GM19193 (cell line): ENCODE data around the gene USF3.
A peak's percentile ranks its signal among the peaks of the same experiment; 100 is the strongest.

ENCODE experiments used
- POLR2A ChIP-seq: IDR thresholded peaks from 4 replicates; pipeline ENCODE4 v1.6.1; 2011; ENCODE audit not compliant: insufficient read depth, insufficient read length; ENCODE audit errors: extremely low read depth

USF3 gene

DNA sequence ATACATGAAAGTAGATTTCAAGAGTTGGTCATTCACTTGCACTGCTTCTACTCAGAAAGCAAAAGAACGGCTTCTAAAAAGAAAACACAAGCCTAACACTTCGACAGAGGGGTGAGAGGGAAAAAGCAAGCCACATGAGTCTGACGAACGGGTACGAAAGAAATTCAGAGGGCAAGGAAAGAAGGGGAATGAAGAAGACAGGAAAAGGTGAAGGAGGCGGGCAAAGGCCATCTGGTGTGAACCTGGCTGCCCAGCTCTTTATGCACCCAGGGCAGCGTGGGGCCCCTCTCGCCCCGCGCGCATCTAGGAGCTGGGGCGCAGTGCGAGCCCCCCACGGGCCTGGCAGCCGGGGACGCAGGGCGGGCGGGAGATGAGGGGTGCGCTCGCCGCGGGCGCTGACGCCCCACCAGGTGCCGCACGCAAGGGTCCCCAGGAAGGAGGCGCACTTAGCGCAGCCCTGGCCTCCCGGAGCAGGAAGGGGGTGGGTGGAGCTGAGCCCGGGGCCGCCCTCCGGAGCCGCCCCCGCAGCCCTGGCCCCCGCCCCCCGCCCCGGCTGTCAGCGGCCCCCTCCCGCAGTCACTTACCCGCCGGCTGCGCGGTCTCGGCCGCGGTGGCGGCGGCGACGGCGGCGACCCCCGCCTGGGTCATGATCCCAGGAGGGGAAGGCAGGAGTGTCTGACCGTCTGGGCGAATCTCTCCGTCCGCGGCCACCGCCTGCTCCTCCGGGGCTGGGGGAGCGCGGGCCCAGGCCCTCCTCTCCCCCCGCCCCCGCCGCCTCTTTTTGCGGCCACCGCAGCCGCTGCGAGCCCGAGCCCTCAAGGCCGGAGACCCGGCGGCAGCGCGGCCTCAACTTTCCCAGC, at the start of gene USF3:
Gene USF3, minus strand, starts transcription at position 857 of the 860 bp plus-strand sequence. CDS start 21,764 bp downstream, outside the sequence.
- TF ChIP-seq POLR2A, result peak; percentile 71

- TF ChIP-seq POLR2A, result peak; percentile 75
Observed at GRCh38 chr3:113745756-113746547, 49.5 kb upstream of the USF3 start, which contains the start of gene NAA50. TSS of gene NAA50 (minus strand) at chr3:113746249. CDS start at chr3:113745949, 300 bp downstream.

DNA sequence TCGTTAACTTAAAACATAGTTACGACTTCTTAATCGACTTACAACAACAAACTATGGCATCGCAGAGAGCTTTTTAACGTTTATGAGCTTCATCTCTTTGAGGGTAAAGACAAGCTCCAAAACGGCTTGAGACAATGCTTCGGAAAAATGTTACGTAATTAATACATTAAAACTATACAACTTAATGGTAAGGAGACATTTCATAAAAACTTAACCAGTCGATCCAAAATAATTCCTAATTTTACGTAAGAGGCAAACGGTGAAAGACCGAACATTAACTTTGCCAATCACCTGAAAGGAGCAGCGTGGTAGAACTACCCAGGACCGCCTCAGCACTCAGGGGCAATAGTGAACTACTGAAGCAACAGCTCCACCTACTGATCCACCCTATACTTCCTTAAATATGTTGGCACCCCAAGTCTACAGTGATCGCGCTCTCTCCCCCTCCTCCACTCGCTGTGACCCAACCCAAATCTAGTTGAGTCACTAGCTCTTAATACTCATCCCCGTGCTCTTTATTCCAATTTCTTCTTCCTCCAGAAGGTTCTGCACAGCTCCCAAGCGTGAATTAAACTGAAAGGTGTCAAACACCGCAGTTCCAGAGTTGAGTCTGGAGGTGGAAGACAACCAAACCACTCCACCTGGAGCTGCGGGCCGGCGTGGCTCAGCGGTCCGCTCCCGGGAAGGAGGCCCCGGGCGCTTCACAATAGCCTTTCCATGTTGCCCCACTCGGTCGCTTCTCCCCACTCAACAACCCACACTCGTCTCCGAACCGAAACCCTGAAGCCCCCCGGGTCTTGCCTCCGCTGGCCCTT, 48.7 kb upstream of the USF3 start:
- no peak for TF ChIP-seq POLR2A

DNA sequence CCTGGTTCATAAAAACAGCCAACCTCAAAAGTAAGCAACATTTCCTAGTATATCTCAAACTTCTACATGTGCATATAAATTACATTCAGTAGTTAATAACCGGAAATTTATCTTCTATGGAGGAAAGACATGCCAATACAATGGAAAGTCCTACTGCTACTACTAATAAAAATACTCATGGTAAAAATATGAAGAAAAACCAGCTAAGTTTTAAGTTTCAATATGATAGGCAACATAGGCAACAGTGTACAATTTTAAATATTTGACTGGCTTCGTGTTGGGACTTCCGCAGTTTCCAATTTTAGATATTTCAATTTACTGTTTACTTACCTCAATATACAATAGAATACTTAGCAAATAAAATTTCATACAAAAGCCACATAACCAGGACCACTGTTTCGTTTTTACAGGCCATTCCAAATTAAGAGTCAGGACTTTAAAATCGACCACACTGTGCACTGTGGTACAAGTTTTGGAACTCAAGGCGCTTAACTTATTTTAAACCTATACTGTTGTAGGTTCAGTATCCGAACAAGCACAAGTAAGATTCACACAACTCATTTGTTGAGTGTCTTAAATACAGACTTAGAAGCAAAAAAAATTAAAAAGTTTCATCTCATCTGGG, 46.7 kb upstream of the USF3 start:
- no peak for TF ChIP-seq POLR2A

DNA sequence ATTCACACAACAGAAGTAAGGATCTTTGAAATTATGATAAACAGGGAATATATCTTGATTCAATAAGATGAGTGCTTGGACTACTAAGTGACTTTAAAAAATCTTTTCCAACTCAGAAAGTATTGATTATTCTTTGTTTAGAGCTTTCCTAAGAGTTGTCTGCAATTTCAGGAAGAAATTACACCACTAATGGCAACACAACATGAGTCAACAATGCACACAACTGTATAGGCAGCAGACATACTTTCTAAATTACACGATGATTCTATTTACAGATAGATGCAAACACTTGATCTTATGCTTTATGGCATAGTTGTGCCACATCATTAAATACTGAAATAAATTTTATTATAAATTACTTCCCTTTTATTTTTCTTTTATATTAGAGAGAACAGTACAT, 45.2 kb upstream of the USF3 start:
- TF ChIP-seq POLR2A, result no peak

- TF ChIP-seq POLR2A, result no peak
Observed at GRCh38 chr3:113741086-113741485, 44.6 kb upstream of the USF3 start.

GRCh38 chr3:113736548-113737089, 40.2 kb upstream of the USF3 start:
- TF ChIP-seq POLR2A, result no peak

DNA sequence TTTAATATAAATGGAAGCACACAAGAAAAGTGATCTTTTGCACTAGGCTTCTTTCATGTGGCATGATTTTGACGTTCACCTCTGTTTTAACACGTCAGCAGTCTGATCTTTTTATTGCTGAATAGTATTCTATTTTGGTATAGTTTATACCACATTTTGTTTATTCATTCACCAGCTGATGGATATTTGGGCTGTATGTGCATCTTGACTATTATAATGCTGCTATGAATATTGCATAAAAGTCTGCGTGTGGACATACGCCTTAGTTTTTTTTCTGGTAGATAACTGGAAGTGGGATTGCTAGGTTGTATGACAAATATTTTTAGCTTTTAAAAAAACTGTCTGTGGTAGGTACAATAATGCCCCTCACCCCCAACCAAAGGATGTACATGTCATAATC, 35.3 kb upstream of the USF3 start:
- no peak for TF ChIP-seq POLR2A

- no peak for TF ChIP-seq POLR2A
Observed at GRCh38 chr3:113730550-113730949, 34.1 kb upstream of the USF3 start.

GRCh38 chr3:113728661-113729060, 32.2 kb upstream of the USF3 start:
- TF ChIP-seq POLR2A, result no peak

DNA sequence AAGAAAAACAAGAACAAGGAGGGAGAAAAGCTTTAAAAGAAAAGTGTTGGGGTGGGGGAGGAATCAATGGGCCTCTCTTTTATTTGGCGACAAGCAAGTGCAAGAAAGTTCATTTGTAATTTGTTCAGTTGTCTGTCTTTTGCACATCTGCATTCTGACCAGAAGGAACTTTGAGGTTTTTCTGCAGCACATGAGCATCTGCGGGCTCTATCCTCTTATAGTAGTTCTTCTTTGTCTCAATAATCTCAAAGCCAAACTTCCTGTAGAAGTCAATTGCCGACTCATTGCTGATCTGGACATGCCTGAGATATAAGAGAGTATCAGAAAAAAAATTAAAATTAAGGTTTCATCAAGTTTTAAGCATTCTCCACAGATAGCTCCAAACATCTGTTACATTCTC, 25.2 kb upstream of the USF3 start:
- no peak for TF ChIP-seq POLR2A

GRCh38 chr3:113719758-113720157, 23.3 kb upstream of the USF3 start:
- TF ChIP-seq POLR2A, result no peak

DNA sequence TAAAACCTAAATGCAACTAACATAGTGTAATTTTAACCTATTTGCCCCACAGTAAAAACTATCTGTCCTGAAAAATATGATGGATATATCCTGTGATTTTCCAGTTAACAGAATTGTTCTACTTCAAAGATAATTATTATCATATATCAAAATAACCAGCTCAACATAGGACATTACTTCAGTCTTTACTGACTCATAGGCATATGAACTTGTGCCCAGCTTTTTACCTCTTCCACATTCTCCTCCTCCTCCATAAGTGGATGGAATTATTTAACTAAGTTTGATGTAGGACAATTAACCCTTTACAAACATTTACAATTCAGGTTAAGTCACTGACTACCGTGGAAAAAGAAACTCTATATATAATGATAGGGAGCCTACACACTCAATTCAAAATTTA, 22.9 kb upstream of the USF3 start:
- TF ChIP-seq POLR2A, result no peak

GRCh38 chr3:113717818-113718217, 21.4 kb upstream of the USF3 start:
- TF ChIP-seq POLR2A, result no peak
